HuH-7.5 (cell line): ENCODE data around the gene TNKS1BP1.

Source experiments
- DNase-seq: peaks from one replicate; pipeline ENCODE4 v3.0.0; 2011; ENCODE audit warnings: low spot score

The TNKS1BP1 gene

DNA sequence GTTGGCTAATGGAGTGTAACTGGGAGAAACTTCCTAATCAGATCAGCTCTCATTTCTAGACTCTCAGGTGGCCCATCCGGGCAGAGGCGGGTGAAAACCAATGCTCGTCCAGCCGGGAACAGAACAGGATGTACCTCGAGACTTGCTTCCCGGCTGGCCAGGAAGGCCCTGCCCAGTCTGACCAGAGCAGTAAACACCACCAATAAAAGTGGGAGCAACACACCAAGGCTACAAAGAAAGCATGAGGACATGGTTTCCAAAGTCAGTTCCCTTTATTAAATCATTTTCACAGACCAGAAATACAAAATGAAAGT is 940 bp upstream of the TNKS1BP1 start:
- no peak for DNase-seq

DNA sequence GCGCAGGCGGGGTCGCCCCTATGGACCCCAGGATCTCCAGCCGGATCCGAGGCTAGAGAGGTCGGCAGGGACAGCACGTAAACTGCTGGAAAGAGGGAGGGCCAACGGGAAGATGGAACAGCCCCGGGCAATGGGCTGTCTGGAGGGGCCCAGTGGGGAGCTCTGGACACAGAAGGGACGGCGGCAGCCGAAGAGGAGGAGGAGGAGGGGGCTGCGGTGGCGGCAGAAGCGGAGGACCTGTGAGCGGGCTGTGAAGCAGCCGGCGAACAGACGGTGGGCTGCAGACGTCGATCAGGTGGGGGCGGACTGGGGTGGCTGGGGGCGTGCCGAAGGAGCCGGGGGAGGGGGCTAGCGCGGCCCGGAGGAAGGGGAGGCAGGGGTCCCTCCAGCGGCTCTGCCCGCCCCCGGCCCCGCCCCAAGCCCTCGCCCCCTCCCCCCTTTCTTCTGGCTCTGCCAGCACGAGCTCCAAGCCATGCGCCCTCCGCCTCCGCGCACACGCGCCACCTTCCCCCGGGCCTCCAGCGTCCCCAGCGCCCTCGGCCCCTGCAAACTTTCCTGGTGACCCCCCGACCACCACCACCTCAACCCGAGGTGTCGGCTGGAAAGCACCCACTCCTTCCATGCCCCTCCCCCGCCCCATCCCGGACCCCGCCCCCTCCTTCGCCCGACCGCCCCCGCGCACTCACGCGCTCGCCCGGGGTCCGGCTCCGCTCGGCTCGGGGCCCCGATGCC is 432 bp downstream of the TNKS1BP1 start:
- peak; percentile 55 for DNase-seq

- no peak for DNase-seq
Measured at GRCh38 chr11:57323855-57324153, 948 bp downstream of the TNKS1BP1 start.

- DNase-seq: no peak
Measured at GRCh38 chr11:57323167-57323854, 1.4 kb downstream of the TNKS1BP1 start.

GRCh38 chr11:57322256-57323166 is 2.2 kb downstream of the TNKS1BP1 start:
- peak; percentile 62 for DNase-seq

- no peak for DNase-seq
Measured at GRCh38 chr11:57321388-57322255, 3.1 kb downstream of the TNKS1BP1 start.

DNA sequence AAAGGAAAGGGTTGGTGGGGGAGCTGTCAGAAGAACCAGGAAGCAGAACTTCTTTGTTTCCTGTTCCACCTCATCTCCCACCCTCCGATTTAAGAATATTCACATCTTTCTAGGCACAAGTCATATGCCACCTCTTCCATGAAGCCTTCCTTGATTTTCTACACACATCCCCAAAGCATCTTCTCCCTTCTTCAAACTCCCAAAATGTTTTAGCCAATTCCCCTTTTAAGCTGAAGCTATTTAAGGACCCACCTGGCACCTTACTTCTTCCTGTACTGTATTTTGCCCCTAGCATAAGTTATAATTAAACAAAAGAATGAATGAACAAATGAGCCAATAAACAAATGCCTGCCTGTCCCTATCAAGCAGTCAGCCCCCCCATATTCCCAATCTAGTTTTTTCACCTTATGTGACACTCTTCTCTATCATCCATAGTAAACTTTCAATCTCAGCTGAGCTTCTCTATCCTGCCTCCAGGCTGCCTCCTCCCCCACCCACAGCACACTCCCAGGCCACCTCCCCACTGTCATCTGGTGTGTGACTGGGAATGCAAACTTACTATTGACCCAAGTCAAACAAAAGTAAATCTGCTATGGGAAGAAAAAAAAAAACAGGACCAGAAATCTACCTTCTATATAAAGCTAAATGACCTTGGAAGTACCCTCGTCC is 3.9 kb downstream of the TNKS1BP1 start:
- DNase-seq: peak; percentile 70

GRCh38 chr11:57320067-57320718 is 4.6 kb downstream of the TNKS1BP1 start:
- DNase-seq: no peak

DNA sequence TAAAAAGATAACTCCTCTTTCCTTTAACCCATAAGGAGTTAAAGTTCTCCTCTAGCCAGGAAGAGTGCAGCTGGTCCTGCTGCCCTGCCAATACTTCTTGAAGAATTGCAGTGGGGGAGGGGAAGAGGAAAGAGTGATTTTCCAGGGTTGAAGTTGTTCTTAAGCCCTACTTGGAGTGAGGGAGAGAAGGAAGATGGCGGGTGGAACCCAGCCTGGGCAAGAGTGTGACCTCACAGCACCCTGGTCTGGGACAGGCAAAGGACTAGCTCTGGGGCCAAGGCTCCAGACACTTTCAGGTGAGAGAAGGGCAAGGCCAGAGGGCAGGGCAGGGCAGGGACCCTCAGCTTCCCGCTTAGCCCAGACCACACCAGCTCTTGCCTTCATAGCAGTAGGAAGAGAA is 6.6 kb downstream of the TNKS1BP1 start:
- no peak for DNase-seq

DNA sequence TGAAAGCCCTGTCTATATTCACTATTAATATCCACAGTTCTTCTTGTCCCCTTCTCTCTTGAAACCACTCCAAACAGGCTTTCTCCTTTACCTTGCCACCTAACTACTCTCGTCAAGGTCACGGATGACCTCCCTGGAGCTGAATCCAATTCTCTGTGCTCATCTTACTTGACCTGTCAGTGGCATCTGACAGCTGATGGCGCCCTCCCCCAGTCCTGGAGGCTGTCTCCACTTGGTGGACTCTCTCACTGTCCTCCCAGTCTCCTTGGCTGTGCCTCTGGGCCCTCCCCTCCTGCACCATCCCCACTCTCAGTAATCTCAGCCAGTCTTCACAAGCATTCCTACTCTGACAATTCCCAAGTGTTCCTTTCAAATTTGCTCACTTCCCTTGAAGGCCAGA is 8.7 kb downstream of the TNKS1BP1 start:
- no peak for DNase-seq

DNA sequence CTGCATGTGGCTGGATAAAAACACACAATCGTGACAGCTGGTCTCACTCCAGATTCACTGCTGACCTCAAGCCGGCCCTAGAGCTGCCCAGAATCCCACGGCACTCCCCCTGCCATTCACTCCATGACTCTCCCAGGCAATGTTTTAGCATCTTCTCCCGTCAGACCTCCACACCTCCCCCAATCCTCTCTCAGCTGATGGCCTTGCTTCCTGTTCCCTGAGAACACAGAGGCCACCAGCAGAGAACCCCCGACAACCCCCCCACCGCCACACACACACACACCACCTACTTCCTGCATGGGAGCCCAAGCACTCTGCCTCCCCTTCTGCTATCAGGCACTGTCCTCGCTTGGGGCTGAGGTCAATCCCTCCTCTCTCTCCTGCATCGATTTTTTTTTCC is 9.3 kb downstream of the TNKS1BP1 start:
- no peak for DNase-seq

GRCh38 chr11:57314221-57314973 is 10.4 kb downstream of the TNKS1BP1 start:
- no peak for DNase-seq

- DNase-seq: no peak
Measured at GRCh38 chr11:57313788-57314135, 11.0 kb downstream of the TNKS1BP1 start.

DNA sequence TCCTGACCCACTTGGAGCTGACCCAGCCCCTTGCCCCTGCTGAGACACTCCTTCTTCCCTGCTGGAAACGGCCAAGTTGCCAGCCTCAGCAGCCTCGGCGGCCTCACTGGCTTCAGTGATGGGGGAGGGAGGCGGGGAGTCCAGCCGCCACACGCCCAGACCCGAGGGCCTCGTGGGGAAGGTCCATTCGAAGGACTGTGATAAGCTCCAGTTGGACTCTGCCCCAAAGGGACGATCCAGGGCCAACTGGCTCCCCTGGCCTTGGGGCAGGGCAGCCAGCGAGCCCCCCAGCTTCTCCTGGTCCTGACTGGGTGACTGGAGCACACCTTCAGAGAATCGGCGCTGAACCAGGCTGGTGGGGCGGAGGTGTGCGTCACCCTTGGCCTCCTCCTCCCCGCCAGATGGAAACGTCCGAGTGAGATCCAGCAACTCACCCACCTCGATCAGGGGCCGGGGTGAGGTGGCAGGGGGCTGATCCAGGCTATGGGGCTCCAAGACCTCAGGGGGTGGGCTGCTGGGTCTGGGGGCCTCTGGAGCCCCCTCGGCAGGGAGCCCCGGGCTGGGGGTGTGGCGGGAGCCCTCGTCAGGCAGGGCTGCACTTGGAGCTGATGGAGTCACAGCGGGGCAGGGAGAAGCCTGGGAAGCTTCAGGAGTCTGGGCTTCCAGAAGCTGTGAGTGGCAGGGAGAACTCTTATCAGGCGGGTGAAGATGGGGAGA is 11.5 kb downstream of the TNKS1BP1 start:
- DNase-seq: no peak

DNA sequence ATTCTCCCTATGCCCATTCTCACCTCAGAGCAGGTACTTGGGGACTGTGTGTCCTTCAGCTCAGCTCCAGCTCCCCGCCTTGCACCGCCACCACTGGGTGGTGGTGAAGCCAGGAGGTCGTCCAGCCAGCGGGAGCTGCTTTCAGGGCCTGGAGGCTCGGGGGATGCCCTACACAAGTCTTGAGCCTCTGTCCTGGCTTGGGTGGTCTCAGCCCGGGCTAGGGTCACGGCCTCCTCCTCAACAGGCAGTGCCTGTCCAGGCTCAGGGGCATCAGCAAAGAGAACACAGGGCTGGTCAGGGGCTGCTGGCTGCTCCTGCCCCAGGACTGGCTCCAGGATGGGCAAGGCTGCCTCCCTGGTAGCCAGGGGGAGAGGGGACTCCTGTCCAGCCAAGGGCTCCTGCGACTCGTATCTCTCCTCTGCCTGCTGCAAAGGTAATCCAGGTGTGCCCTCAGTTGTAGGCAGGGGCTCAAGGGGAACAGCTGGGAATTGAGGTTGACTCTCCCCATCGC is 12.2 kb downstream of the TNKS1BP1 start:
- no peak for DNase-seq

GRCh38 chr11:57311109-57311936 is 13.4 kb downstream of the TNKS1BP1 start:
- DNase-seq: peak; percentile 93

DNA sequence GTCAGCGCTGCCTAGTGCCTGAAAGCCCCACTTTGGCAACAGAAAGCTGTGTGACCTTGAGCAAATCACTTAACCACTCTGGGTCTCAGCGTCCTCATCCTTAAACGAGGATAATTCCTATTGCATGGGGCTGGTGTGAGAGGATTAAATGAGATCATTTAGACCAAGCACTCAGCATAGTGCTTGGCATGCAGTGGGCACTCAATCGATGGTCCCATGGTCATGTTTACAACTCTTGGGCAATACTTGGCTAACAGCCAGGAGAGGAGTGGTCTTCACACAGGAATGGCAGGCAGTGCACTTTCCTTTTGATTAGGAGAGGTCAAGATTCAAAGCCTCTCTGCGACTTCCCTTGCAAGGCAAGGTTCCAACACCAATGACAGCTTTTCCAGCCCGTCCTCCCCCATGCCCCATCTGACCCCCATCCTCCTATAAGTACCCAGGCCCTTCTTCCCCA is 14.1 kb downstream of the TNKS1BP1 start:
- DNase-seq: peak; percentile 60

DNA sequence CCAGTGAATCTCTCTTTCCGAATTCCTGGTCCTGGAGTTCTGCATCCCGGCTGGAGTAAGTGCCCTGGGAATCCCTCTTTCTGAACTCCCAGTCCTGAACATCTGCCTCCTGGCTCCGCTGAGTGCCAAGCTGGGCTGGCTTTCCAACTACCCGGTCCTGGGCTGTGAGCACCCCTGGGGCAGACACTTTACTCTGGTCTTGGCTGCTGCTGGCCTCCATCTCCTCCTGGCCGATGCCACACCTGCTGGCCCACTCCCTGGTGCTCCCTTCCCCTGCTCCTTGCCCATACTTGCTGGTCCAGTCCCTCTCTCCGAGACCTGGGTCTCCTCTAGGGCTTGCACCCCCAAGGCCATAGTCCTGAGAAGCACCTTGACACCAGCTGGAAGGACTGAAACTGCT is 14.7 kb downstream of the TNKS1BP1 start:
- DNase-seq: no peak
